ENCODE measurements around the gene SOAT1. TPM values are rescaled to one million over a fixed set of nuclear protein-coding genes. Genes with fewer than 3 reads are reported as not detected.

Gene SOAT1
- total and polyA plus RNA-seq, 2 donors (not counting 1 experiment from before 2014, with no cell fraction given) = 3.1 to 25.1 TPM

DNA sequence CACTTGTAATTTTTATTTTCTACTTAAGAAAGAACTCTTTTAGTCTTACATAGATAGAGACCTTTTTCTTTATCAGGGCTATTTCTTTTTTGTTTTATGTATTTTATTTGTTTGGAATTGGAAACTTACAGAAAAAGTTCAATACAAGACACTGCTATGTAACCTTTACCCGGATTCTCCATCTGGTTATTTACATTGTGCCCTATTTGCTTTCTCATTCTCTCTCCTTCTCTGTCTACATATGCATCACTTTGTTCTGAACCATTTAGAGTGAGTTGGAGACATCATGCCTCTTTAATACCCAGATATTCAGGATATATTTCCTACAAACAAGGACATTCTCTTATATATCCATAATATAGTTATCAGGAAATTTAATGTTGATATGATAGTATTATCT is 90.4 kb downstream of the SOAT1 start:
- POLR2A ChIA-PET = no interaction called here

DNA sequence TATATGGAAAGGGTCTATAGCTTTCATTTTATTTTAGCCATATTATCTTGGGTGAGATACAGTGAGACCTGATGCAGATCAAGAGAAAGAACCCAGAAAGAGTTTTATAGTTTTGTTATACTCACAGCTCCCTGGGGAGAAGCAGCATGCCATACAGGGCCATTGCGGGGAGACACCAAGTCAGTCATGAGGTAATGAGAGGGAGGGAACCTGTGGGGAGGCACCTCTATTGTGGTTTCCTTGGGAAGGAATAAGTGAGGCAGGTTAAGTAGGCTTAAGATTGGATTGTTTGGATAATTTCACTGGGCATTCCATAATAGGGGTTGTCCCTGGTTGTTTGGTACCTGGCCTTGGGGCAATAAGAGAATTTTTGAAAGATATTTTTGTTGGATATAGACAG is 91.9 kb downstream of the SOAT1 start:
- H4K20me1 ChIP-seq (ENCODE audit: control insufficient read depth, insufficient read depth, low read length, poor library complexity, severe bottlenecking) = no peaks in the 10 kb centered on the region
- H3K27me3 Mint-ChIP-seq = no peaks in the 10 kb centered on the region
- H3K9ac ChIP-seq (ENCODE audit: low read length) = no peak overlapping the region
- TF ChIP-seq, protein P1, sequence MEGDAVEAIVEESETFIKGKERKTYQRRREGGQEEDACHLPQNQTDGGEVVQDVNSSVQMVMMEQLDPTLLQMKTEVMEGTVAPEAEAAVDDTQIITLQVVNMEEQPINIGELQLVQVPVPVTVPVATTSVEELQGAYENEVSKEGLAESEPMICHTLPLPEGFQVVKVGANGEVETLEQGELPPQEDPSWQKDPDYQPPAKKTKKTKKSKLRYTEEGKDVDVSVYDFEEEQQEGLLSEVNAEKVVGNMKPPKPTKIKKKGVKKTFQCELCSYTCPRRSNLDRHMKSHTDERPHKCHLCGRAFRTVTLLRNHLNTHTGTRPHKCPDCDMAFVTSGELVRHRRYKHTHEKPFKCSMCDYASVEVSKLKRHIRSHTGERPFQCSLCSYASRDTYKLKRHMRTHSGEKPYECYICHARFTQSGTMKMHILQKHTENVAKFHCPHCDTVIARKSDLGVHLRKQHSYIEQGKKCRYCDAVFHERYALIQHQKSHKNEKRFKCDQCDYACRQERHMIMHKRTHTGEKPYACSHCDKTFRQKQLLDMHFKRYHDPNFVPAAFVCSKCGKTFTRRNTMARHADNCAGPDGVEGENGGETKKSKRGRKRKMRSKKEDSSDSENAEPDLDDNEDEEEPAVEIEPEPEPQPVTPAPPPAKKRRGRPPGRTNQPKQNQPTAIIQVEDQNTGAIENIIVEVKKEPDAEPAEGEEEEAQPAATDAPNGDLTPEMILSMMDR (IDR thresholded peaks at IDR 0.05) = no peak
- no peak for TF ChIP-seq EZH2 (IDR thresholded peaks at IDR 0.05; ENCODE audit: borderline replicate concordance, insufficient read depth, low read depth, low read length, poor library complexity, severe bottlenecking)
- ChIA-PET POLR2A (no interaction called here), CTCF (no interaction called here)
- no peaks in the 10 kb centered on the region for H3K79me2 ChIP-seq (ENCODE audit: control insufficient read depth, insufficient read depth, low read length)
- H3K4me2 ChIP-seq (replicated peaks; ENCODE audit: low read depth, low read length, poor library complexity, severe bottlenecking) = no peak overlapping the region
- no peaks in the 10 kb centered on the region for H3K4me1 ChIP-seq (ENCODE audit: control insufficient read depth in 2 of 2, insufficient read depth in 2 of 2, low read length in 2 of 2)
- H3K9me3 Mint-ChIP-seq (ENCODE audit: insufficient read depth) = no peaks in the 10 kb centered on the region
- DNase-seq = no peak
- ATAC-seq (ENCODE audit: low read depth) = no peak
- no peaks in the 10 kb centered on the region for H3K27me3 ChIP-seq (replicated peaks in 1 of 4; ENCODE audit: control extremely low read depth in 1 of 4, control insufficient read depth in 3 of 4, insufficient read depth in 4 of 4, low read length in 3 of 4)
- no peak overlapping the region for H3K27ac ChIP-seq (ENCODE audit: low read length in 2 of 2)
- no peak overlapping the region for H2AFZ ChIP-seq (ENCODE audit: insufficient read depth, low read depth, low read length, poor library complexity, severe bottlenecking)
- no peaks in the 10 kb centered on the region for H3K36me3 ChIP-seq (replicated peaks in 1 of 2; ENCODE audit: control extremely low read depth in 1 of 2, control insufficient read depth in 1 of 2, extremely low read depth in 1 of 2, insufficient read depth in 2 of 2, low read length in 1 of 2)
- no peaks in the 10 kb centered on the region for H3K9me3 ChIP-seq (ENCODE audit: control extremely low read depth in 1 of 3, control insufficient read depth in 2 of 3, insufficient read depth in 1 of 3, low read length in 2 of 3)
- no peak overlapping the region for H3K27ac Mint-ChIP-seq
- H3K4me3 ChIP-seq (ENCODE audit: control extremely low read depth in 1 of 5, extremely low read depth in 1 of 5, insufficient read depth in 1 of 5, low read depth in 2 of 5, low read length in 4 of 5) = no peak overlapping the region
- H3K4me3 Mint-ChIP-seq = no peak overlapping the region
- H3K4me1 Mint-ChIP-seq = no peaks in the 10 kb centered on the region
- WGBS (ENCODE audit: insufficient coverage) = 90% methylated on average over 1 of the region's 1 CpG
- intact Hi-C loops (cut with micrococcal nuclease) = no loop called here

More for the DNA sequence above, 90.4 kb downstream of the SOAT1 start:
- Histone ChIP-seq H3K9me3 (ENCODE audit: control extremely low read depth in 1 of 3, control insufficient read depth in 2 of 3, insufficient read depth in 1 of 3, low read length in 2 of 3) (no peaks in the 10 kb centered on the region), H3K27ac (ENCODE audit: low read length in 2 of 2) (no peak overlapping the region), H3K4me3 (ENCODE audit: control extremely low read depth in 1 of 5, extremely low read depth in 1 of 5, insufficient read depth in 1 of 5, low read depth in 2 of 5, low read length in 4 of 5) (no peak overlapping the region), H3K4me1 (ENCODE audit: control insufficient read depth in 2 of 2, insufficient read depth in 2 of 2, low read length in 2 of 2) (no peaks in the 10 kb centered on the region), H4K20me1 (ENCODE audit: control insufficient read depth, insufficient read depth, low read length, poor library complexity, severe bottlenecking) (no peaks in the 10 kb centered on the region), H3K4me2 (replicated peaks; ENCODE audit: low read depth, low read length, poor library complexity, severe bottlenecking) (no peak overlapping the region), H3K27me3 (replicated peaks in 1 of 4; ENCODE audit: control extremely low read depth in 1 of 4, control insufficient read depth in 3 of 4, insufficient read depth in 4 of 4, low read length in 3 of 4) (no peaks in the 10 kb centered on the region), H2AFZ (ENCODE audit: insufficient read depth, low read depth, low read length, poor library complexity, severe bottlenecking) (no peak overlapping the region), H3K36me3 (replicated peaks in 1 of 2; ENCODE audit: control extremely low read depth in 1 of 2, control insufficient read depth in 1 of 2, extremely low read depth in 1 of 2, insufficient read depth in 2 of 2, low read length in 1 of 2) (no peaks in the 10 kb centered on the region), H3K79me2 (ENCODE audit: control insufficient read depth, insufficient read depth, low read length) (no peaks in the 10 kb centered on the region), H3K9ac (ENCODE audit: low read length) (no peak overlapping the region)
- no peak overlapping the region for H3K27ac Mint-ChIP-seq
- H3K4me3 Mint-ChIP-seq = no peak overlapping the region
- intact Hi-C loops (cut with micrococcal nuclease) = no loop called here
- H3K9me3 Mint-ChIP-seq (ENCODE audit: insufficient read depth) = no peaks in the 10 kb centered on the region
- WGBS (ENCODE audit: insufficient coverage) = no CpG with 5 or more reads among the region's 1 CpG
- H3K27me3 Mint-ChIP-seq = no peaks in the 10 kb centered on the region
- H3K4me1 Mint-ChIP-seq = no peaks in the 10 kb centered on the region
- DNase-seq = no peak
- TF ChIP-seq EZH2 (IDR thresholded peaks at IDR 0.05; ENCODE audit: borderline replicate concordance, insufficient read depth, low read depth, low read length, poor library complexity, severe bottlenecking) = no peak
- TF ChIP-seq, protein P1 (IDR thresholded peaks at IDR 0.05) = no peak
- CTCF ChIA-PET = no interaction called here
- ATAC-seq (ENCODE audit: low read depth) = no peak

Measured in B cell (primary cell).